GM12865 (cell line): ENCODE results near the gene RPS3.

ENCODE experiments used
- DNase-seq: peaks from one replicate; pipeline ENCODE4 v3.0.0; 2010; ENCODE audit warnings: low read depth
- H3K4me3 ChIP-seq: 2 replicates; pipeline ENCODE4 v1.5.1; 2011; ENCODE audit warnings: mild to moderate bottlenecking, low read depth, low read length, control low read depth
- CTCF ChIP-seq: IDR thresholded peaks from 2 replicates; pipeline ENCODE4 v1.5.1; 2011; ENCODE audit warnings: low read length, control low read depth, low read depth, inconsistent platforms; ENCODE audit not compliant: insufficient read depth; ENCODE audit errors: missing control alignments

Gene RPS3

DNA sequence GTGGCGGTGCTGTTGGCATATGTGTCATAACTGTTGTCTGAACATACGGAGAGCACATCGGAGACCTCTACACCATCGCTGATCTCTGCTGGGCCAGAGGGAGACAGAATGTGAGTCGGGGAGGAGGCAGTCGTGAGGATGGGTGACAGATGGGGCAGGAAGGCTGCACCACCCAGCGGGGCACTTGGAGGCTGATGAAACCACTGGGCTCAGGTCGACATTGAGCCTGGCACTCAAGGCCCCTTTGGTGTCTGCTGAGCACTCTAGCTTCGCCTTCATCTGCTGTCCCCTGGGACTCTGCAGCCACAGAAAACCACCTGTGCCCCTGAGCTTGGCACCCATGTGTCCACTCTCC lies 36.2 kb downstream of the RPS3 start:
- no peak for TF ChIP-seq CTCF
- H3K4me3 ChIP-seq = no peak overlapping the region
- DNase-seq = no peak

DNA sequence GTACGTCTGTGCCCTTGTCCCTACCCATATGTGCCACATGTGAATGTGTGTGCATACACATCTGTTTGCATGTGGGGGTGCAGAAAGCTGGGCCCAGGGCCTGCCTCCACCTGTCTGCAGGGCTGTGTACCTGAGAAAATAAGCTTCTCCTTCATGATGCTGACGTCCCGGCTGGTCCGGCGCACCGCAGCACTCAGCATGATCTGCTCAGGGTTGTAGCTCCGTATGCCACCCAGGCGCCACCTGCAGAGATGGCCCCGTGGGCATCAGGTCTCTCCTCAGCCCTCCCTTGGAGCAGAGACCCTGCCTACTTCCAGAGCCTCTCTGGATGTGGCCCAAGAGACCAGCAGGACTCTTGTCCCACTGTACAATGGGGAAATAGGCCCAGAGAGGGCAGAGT lies 37.5 kb downstream of the RPS3 start:
- no peak for DNase-seq
- H3K4me3 ChIP-seq = no peak overlapping the region
- TF ChIP-seq CTCF = no peak

DNA sequence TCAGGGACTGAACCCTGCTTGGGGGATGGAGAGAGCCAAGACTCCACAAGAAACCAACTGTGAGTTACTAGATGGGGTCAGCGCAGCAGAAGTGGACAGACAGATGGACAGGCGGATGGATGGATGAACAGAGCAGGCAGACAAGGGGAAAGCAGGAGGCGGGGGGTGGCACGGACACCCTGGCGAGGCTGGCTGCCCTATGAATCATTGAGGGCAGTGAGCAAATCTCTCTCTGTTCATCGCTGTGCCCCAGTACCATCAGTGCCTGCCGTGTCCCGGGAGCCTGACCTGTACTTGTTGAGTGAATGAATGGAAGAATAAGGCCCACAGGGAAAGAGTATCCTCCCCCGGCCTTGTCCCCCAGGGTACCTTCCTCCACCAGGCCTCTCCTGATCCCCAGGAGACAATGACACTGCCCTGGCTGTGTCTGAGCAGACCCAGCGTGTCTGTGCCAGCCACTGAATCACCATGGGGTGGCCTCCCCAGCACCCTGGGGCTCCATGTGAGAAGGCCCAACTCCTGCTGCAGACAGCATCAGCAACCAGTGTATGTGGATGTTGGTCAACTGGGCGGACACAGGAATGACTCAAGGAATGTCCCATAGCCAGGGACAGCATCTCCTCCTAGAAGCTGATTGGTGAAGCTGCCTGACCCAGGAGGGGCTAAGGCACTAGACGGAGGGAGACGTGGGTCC lies 38.8 kb downstream of the RPS3 start:
- TF ChIP-seq CTCF = no peak
- DNase-seq = no peak
- no peak overlapping the region for H3K4me3 ChIP-seq

- no peak for TF ChIP-seq CTCF
- DNase-seq = no peak
- no peak overlapping the region for H3K4me3 ChIP-seq
Measured at GRCh38 chr11:75439026-75439425, 39.7 kb downstream of the RPS3 start.

DNA sequence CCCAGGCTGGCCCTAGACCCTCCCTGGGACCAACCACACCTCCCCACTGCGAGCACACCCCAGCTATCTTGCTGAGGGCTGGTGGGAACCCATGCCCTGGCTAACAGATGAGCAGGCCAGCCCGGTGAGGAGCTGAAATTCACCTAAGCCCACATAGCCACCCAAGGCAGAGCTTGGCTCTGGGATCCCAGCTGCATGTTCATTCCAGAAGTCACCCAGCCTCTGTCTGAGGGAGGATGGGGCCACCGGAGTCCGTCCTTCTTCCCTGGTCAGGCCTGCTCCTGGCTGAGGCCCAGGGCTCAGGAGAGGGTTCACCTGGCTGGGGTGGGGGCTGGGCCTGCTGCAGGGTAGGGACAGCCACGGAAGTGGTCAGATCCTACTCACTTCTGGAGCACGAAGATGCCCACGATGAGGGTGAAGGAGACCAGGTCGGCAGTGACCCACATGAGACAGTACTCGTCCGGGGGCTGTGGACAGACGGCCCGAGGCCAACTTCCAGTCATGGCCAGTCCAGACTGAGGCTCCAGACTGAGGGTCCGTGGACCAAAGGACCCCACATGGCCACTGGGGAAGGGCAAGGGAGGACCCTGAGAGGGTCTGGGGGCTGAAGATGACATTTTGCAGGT lies 40.3 kb downstream of the RPS3 start:
- no peak for TF ChIP-seq CTCF

GRCh38 chr11:75440960-75441803 lies 41.9 kb downstream of the RPS3 start:
- DNase-seq = no peak
- TF ChIP-seq CTCF = no peak
- no peak overlapping the region for H3K4me3 ChIP-seq

More for the DNA sequence above, 40.3 kb downstream of the RPS3 start:
- no peak for DNase-seq
- H3K4me3 ChIP-seq = no peak overlapping the region
